Fibroblast of lung (primary cell): ENCODE data around the gene LARP4B.

Experiments
- EZH2 ChIP-seq: IDR thresholded peaks from 2 replicates; pipeline ENCODE4 v1.5.1; 2012; ENCODE audit warnings: low read length, control low read depth, mild to moderate bottlenecking; ENCODE audit errors: missing control alignments
- TF ChIP-seq, protein P1 (sequence below), 2 donors: IDR thresholded peaks in 1 of 2; conservative IDR thresholded peaks in 1 of 2; 1 replicate in 1 of 2; 2 replicates in 1 of 2; pipeline ENCODE4 v1.5.1; 2011 to 2012; ENCODE audit warnings: low read length in 2 of 2, control low read depth in 1 of 2, inconsistent platforms in 1 of 2, low read depth in 1 of 2, mild to moderate bottlenecking in 1 of 2

DNA sequence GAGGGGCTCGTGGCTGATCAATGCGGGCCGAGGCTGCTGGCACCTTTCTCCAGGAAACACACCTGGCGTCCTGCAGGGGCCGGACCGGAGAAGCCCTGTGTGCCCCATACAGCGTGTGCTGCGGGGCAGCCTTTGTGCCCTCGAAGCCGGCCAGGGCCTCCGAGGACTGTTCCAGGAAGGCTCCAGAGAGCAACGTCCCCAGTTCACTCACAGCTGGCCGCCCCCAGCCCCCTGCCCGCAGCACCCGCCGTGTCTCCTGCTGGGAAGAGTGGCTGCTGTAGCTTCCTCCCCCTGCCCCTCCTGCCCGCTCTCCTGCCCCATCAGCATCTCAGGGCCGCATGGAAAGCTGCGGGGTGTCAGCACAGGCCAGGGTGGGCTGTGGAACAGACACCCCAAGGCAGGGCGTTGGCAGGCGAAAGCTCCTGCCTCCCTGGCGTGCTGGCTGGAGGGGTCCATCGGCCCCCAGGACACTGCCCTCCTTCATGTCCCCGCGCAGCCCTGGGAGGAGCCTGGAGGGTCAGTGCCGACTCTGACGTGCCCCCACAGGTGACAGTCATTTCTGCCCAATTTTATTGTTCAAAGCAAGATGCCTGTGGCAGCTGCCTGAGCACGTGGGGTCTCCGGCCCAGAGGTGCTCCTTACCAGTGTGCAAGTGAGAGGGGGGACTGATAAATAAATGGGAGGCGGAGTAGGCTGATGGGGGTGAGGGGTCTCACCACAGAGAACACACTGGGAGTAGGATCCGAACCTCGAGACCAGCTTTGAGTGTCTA, 146.2 kb downstream of the LARP4B start:
- TF ChIP-seq EZH2, result no peak
- TF ChIP-seq, protein P1, sequence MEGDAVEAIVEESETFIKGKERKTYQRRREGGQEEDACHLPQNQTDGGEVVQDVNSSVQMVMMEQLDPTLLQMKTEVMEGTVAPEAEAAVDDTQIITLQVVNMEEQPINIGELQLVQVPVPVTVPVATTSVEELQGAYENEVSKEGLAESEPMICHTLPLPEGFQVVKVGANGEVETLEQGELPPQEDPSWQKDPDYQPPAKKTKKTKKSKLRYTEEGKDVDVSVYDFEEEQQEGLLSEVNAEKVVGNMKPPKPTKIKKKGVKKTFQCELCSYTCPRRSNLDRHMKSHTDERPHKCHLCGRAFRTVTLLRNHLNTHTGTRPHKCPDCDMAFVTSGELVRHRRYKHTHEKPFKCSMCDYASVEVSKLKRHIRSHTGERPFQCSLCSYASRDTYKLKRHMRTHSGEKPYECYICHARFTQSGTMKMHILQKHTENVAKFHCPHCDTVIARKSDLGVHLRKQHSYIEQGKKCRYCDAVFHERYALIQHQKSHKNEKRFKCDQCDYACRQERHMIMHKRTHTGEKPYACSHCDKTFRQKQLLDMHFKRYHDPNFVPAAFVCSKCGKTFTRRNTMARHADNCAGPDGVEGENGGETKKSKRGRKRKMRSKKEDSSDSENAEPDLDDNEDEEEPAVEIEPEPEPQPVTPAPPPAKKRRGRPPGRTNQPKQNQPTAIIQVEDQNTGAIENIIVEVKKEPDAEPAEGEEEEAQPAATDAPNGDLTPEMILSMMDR (conservative IDR thresholded peaks at IDR 0.05 in 1 of 2, IDR thresholded peaks at IDR 0.05 in 1 of 2; ENCODE audit: low read depth in 1 of 2, low read length in 2 of 2), result no peak
